A549 treated with ZK216348 at 1 μM for 4 hours (cell line): ENCODE results near the gene MAP7D3. TPM values are rescaled to one million over a fixed set of nuclear protein-coding genes. Genes with fewer than 3 reads are reported as not detected.

Source experiments
- total RNA-seq: library from RNA; stranded (reverse); fragments of 200-300 nt; extraction: Qiagen RNA extraction; gene quantifications from 5 replicates; pipeline ENCODE4 v1.2.3, GENCODE V29; 2022; ENCODE audit warnings: low read depth

Gene MAP7D3, protein sequence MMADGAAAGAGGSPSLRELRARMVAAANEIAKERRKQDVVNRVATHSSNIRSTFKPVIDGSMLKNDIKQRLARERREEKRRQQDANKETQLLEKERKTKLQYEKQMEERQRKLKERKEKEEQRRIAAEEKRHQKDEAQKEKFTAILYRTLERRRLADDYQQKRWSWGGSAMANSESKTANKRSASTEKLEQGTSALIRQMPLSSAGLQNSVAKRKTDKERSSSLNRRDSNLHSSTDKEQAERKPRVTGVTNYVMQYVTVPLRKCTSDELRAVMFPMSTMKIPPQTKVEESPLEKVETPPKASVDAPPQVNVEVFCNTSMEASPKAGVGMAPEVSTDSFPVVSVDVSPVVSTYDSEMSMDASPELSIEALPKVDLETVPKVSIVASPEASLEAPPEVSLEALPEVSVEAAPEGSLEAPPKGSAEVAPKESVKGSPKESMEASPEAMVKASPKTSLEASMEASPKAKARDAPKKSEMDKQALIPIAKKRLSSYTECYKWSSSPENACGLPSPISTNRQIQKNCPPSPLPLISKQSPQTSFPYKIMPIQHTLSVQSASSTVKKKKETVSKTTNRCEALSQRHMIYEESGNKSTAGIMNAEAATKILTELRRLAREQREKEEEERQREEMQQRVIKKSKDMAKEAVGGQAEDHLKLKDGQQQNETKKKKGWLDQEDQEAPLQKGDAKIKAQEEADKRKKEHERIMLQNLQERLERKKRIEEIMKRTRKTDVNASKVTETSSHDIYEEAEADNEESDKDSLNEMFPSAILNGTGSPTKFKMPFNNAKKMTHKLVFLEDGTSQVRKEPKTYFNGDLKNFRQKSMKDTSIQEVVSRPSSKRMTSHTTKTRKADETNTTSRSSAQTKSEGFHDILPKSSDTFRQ
- 9.5 to 19.8 TPM (median 12.8 TPM) in 5 replicates for total RNA-seq

GRCh38 chrX:136251041-136251991 lies at the start of gene MAP7D3:
MAP7D3 (minus strand) TSS chrX:136251400; CDS start chrX:136251358, 42 bp downstream.

GRCh38 chrX:136300721-136301120 lies 49.5 kb upstream of the MAP7D3 start, which contains the start of gene ADGRG4:
ADGRG4 (plus strand) TSS chrX:136300963; CDS start chrX:136308778, 7,815 bp downstream.

Other genes starting within 250 kb of the MAP7D3 start
- gene FHL1, start 103.9 kb downstream of the MAP7D3 start, total RNA-seq: 20.4 to 26.7 TPM (median 23.4 TPM) in 5 replicates
- gene ADGRG4, start 49.6 kb upstream of the MAP7D3 start, total RNA-seq: not detected in 5 replicates
- gene BRS3, start 236.5 kb upstream of the MAP7D3 start, total RNA-seq: not detected in 5 replicates
- gene HTATSF1, start 246.2 kb upstream of the MAP7D3 start, total RNA-seq: 50.0 to 76.5 TPM (median 61.3 TPM) in 5 replicates